Left forelimb (tissue), 1 donor: ENCODE data around the gene ZNF132.
"Not testable (repeated sequence)": the region's sequence is repeated elsewhere in the genome, so short reads cannot be mapped to it uniquely, and the experiment has no call there.

ENCODE experiments used
- DNase-seq: peaks from one replicate; pipeline ENCODE4 v3.0.0-alpha.2; 2018; ENCODE audit warnings: low spot score

The ZNF132 gene

GRCh38 chr19:58406818-58407657 lies 32.9 kb downstream of the ZNF132 start:
- no peak for DNase-seq

- not testable (repeated sequence) for DNase-seq
These were observed 36.0 kb downstream of the ZNF132 start for GRCh38 chr19:58403920-58404478.

- no peak for DNase-seq
These were observed 38.0 kb downstream of the ZNF132 start for GRCh38 chr19:58401840-58402421.

GRCh38 chr19:58400916-58401839 lies 38.8 kb downstream of the ZNF132 start:
- DNase-seq = peak; percentile 99

- no peak for DNase-seq
These were observed 39.5 kb downstream of the ZNF132 start for GRCh38 chr19:58400316-58400915.

- no peak for DNase-seq
These were observed 40.0 kb downstream of the ZNF132 start for GRCh38 chr19:58399903-58400302.

GRCh38 chr19:58398545-58398944 lies 41.4 kb downstream of the ZNF132 start:
- no peak for DNase-seq

GRCh38 chr19:58398087-58398486 lies 41.9 kb downstream of the ZNF132 start:
- no peak for DNase-seq

GRCh38 chr19:58397533-58398037 lies 42.4 kb downstream of the ZNF132 start:
- DNase-seq = no peak

- DNase-seq = no peak
These were observed 43.0 kb downstream of the ZNF132 start for GRCh38 chr19:58396691-58397532.

- DNase-seq = no peak
These were observed 43.9 kb downstream of the ZNF132 start for GRCh38 chr19:58395979-58396627.

GRCh38 chr19:58395220-58395978 lies 44.6 kb downstream of the ZNF132 start, which contains the start of gene RNF225:
TSS of gene RNF225 (plus strand) at chr19:58395656. CDS start at chr19:58396090, 434 bp downstream.
- no peak for DNase-seq

GRCh38 chr19:58394821-58395219 lies 45.1 kb downstream of the ZNF132 start:
- DNase-seq = no peak

GRCh38 chr19:58393725-58394033 lies 46.3 kb downstream of the ZNF132 start:
- no peak for DNase-seq

GRCh38 chr19:58392945-58393724 lies 46.8 kb downstream of the ZNF132 start:
- no peak for DNase-seq

- no peak for DNase-seq
These were observed 51.8 kb downstream of the ZNF132 start for GRCh38 chr19:58388175-58388526.

- peak; percentile 33 for DNase-seq
These were observed 52.4 kb downstream of the ZNF132 start for GRCh38 chr19:58387338-58388174.
